ENCODE measurements around the gene RNF34.

Gene RNF34

DNA sequence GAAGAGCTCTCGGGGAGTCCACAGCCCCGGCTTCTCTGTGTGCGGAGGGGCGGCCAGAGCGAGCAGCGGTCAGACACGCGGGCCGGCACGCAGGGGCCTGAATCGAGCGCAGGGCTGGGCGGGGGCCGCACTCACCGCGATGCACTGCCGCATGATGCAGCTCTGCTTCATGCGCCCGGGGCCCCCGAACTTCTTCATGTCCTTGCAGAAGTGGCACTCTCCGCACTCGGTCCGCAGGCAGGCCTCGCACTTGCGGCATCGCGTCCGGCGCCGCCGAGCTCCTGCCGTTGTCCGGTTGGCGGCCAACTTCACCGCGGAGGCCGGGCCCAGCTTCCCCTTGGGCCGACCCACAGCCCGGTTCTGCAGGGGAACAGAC, 53.1 kb downstream of the RNF34 start:
- no peaks in the 10 kb centered on the region for H3K27me3 ChIP-seq (ENCODE audit: low read length)
- peaks cover 76% of the 10 kb centered on the region for H3K79me2 ChIP-seq (ENCODE audit: insufficient read depth, low read length)
- H4K20me1 ChIP-seq (ENCODE audit: low read depth, low read length), result peaks cover 3% of the 10 kb centered on the region; the same call in 1 of the 2 replicates
- H3K4me2 ChIP-seq (ENCODE audit: low read depth, low read length, poor library complexity, severe bottlenecking), result no peak overlapping the region
- H3K4me3 ChIP-seq (ENCODE audit: insufficient read depth, low read length, poor library complexity, severe bottlenecking), result no peak overlapping the region
- no peaks in the 10 kb centered on the region for H3K9me2 ChIP-seq (replicated peaks; ENCODE audit: insufficient read depth, low read length)
- H2AFZ ChIP-seq (ENCODE audit: low read depth, low read length, severe bottlenecking), result no peak overlapping the region
- H3F3A ChIP-seq (ENCODE audit: insufficient read depth), result no peaks in the 10 kb centered on the region
- no peak overlapping the region for H3K27ac ChIP-seq (ENCODE audit: low read depth, low read length)
- no peak overlapping the region for H3K9ac ChIP-seq (ENCODE audit: low read length)
- no peaks in the 10 kb centered on the region for H3K9me3 ChIP-seq (ENCODE audit: insufficient read depth, low read length)
- TF ChIP-seq, protein P1, sequence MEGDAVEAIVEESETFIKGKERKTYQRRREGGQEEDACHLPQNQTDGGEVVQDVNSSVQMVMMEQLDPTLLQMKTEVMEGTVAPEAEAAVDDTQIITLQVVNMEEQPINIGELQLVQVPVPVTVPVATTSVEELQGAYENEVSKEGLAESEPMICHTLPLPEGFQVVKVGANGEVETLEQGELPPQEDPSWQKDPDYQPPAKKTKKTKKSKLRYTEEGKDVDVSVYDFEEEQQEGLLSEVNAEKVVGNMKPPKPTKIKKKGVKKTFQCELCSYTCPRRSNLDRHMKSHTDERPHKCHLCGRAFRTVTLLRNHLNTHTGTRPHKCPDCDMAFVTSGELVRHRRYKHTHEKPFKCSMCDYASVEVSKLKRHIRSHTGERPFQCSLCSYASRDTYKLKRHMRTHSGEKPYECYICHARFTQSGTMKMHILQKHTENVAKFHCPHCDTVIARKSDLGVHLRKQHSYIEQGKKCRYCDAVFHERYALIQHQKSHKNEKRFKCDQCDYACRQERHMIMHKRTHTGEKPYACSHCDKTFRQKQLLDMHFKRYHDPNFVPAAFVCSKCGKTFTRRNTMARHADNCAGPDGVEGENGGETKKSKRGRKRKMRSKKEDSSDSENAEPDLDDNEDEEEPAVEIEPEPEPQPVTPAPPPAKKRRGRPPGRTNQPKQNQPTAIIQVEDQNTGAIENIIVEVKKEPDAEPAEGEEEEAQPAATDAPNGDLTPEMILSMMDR (IDR thresholded peaks at IDR 0.05; ENCODE audit: insufficient read depth, low read length, poor library complexity, severe bottlenecking), result no peak
- TF ChIP-seq EZH2phosphoT487 (conservative IDR thresholded peaks at IDR 0.05; ENCODE audit: low read length), result no peak
- H3K36me3 ChIP-seq (ENCODE audit: low read length), result no peaks in the 10 kb centered on the region; the same call in 1 of the 2 replicates

- peaks cover 77% of the 10 kb centered on the region for H3K79me2 ChIP-seq (ENCODE audit: insufficient read depth, low read length)
- no peaks in the 10 kb centered on the region; the same call in 1 of the 2 replicates for H3K36me3 ChIP-seq (ENCODE audit: low read length)
Measured at GRCh38 chr12:121453629-121454028, 53.7 kb downstream of the RNF34 start.

DNA sequence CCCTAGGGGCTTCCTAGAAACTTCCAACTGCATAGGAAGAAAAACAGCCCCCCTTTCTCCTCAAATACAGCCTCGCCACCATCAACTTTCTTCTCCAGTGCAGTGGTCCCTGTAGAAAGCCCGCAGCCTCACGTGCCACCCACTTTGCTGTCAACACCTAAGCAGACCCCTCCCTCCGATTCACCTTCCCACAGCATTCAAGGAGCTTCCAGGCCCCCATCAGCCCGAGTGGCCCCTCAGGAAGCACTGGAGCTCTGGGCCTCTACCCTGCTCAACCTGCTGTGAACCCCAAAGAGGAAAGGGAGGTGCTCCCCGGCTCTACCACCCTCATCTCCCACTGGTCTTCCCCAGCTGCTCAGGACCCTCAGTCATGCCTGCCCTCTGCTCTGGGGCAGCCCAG, 55.0 kb downstream of the RNF34 start:
- H3K4me2 ChIP-seq (ENCODE audit: low read depth, low read length, poor library complexity, severe bottlenecking), result no peak overlapping the region
- H3K9ac ChIP-seq (ENCODE audit: low read length), result no peak overlapping the region
- no peaks in the 10 kb centered on the region for H3K9me3 ChIP-seq (ENCODE audit: insufficient read depth, low read length)
- H3K27me3 ChIP-seq (ENCODE audit: low read length), result no peaks in the 10 kb centered on the region
- no peak overlapping the region for H3K27ac ChIP-seq (ENCODE audit: low read depth, low read length)
- no peak overlapping the region for H3K4me3 ChIP-seq (ENCODE audit: insufficient read depth, low read length, poor library complexity, severe bottlenecking)
- TF ChIP-seq EZH2phosphoT487 (conservative IDR thresholded peaks at IDR 0.05; ENCODE audit: low read length), result no peak
- TF ChIP-seq, protein P1 (IDR thresholded peaks at IDR 0.05; ENCODE audit: insufficient read depth, low read length, poor library complexity, severe bottlenecking), result no peak
- peaks cover 77% of the 10 kb centered on the region for H3K79me2 ChIP-seq (ENCODE audit: insufficient read depth, low read length)
- no peaks in the 10 kb centered on the region for H3F3A ChIP-seq (ENCODE audit: insufficient read depth)
- no peak overlapping the region for H2AFZ ChIP-seq (ENCODE audit: low read depth, low read length, severe bottlenecking)
- H3K9me2 ChIP-seq (replicated peaks; ENCODE audit: insufficient read depth, low read length), result no peaks in the 10 kb centered on the region
- peaks cover 3% of the 10 kb centered on the region; the same call in 1 of the 2 replicates for H4K20me1 ChIP-seq (ENCODE audit: low read depth, low read length)
- no peaks in the 10 kb centered on the region; the same call in 1 of the 2 replicates for H3K36me3 ChIP-seq (ENCODE audit: low read length)

More at GRCh38 chr12:121453629-121454028, 53.7 kb downstream of the RNF34 start:
- H3K27me3 ChIP-seq (ENCODE audit: low read length), result no peaks in the 10 kb centered on the region
- no peaks in the 10 kb centered on the region for H3K9me2 ChIP-seq (replicated peaks; ENCODE audit: insufficient read depth, low read length)
- H3K9ac ChIP-seq (ENCODE audit: low read length), result no peak overlapping the region
- H3F3A ChIP-seq (ENCODE audit: insufficient read depth), result no peaks in the 10 kb centered on the region
- H3K4me2 ChIP-seq (ENCODE audit: low read depth, low read length, poor library complexity, severe bottlenecking), result no peak overlapping the region
- H2AFZ ChIP-seq (ENCODE audit: low read depth, low read length, severe bottlenecking), result no peak overlapping the region
- H3K27ac ChIP-seq (ENCODE audit: low read depth, low read length), result no peak overlapping the region
- TF ChIP-seq EZH2phosphoT487 (conservative IDR thresholded peaks at IDR 0.05; ENCODE audit: low read length), result no peak
- TF ChIP-seq, protein P1 (IDR thresholded peaks at IDR 0.05; ENCODE audit: insufficient read depth, low read length, poor library complexity, severe bottlenecking), result no peak
- no peak overlapping the region for H3K4me3 ChIP-seq (ENCODE audit: insufficient read depth, low read length, poor library complexity, severe bottlenecking)
- peaks cover 3% of the 10 kb centered on the region; the same call in 1 of the 2 replicates for H4K20me1 ChIP-seq (ENCODE audit: low read depth, low read length)
- H3K9me3 ChIP-seq (ENCODE audit: insufficient read depth, low read length), result no peaks in the 10 kb centered on the region

Data from SU-DHL-6 (cell line).